ENCODE results near the gene RIPK4.

The RIPK4 gene

GRCh38 chr21:41754479-41754891 lies 12.4 kb downstream of the RIPK4 start:
- no peak for DNase-seq (ENCODE audit: low read depth in 2 of 3, low spot score in 2 of 3)

GRCh38 chr21:41753006-41753898 lies 13.6 kb downstream of the RIPK4 start:
- DNase-seq (ENCODE audit: low read depth in 2 of 3, low spot score in 2 of 3) = no peak

GRCh38 chr21:41752231-41752681 lies 14.6 kb downstream of the RIPK4 start:
- no peak for DNase-seq (ENCODE audit: low read depth in 2 of 3, low spot score in 2 of 3)

- no peak for DNase-seq (ENCODE audit: low read depth in 2 of 3, low spot score in 2 of 3)
These were observed 15.2 kb downstream of the RIPK4 start for GRCh38 chr21:41751611-41752011.

- no peak for DNase-seq (ENCODE audit: low read depth in 2 of 3, low spot score in 2 of 3)
These were observed 16.2 kb downstream of the RIPK4 start for GRCh38 chr21:41750532-41751151.

GRCh38 chr21:41750051-41750450 lies 16.8 kb downstream of the RIPK4 start:
- no peak for DNase-seq (ENCODE audit: low read depth in 2 of 3, low spot score in 2 of 3)

GRCh38 chr21:41749286-41749685 lies 17.6 kb downstream of the RIPK4 start:
- DNase-seq (ENCODE audit: low read depth in 2 of 3, low spot score in 2 of 3) = no peak

GRCh38 chr21:41747943-41748738 lies 18.7 kb downstream of the RIPK4 start:
- no peak for DNase-seq (ENCODE audit: low read depth in 2 of 3, low spot score in 2 of 3)

GRCh38 chr21:41746744-41747006 lies 20.2 kb downstream of the RIPK4 start:
- no peak for DNase-seq (ENCODE audit: low read depth in 2 of 3, low spot score in 2 of 3)

GRCh38 chr21:41745971-41746743 lies 20.7 kb downstream of the RIPK4 start:
- DNase-seq (ENCODE audit: low read depth in 2 of 3, low spot score in 2 of 3) = no peak

- no peak for DNase-seq (ENCODE audit: low read depth in 2 of 3, low spot score in 2 of 3)
These were observed 21.6 kb downstream of the RIPK4 start for GRCh38 chr21:41745026-41745820.

GRCh38 chr21:41744028-41744930 lies 22.6 kb downstream of the RIPK4 start:
- DNase-seq (ENCODE audit: low read depth in 2 of 3, low spot score in 2 of 3) = no peak

- DNase-seq (ENCODE audit: low read depth in 2 of 3, low spot score in 2 of 3) = no peak
These were observed 23.4 kb downstream of the RIPK4 start for GRCh38 chr21:41743321-41744027.

- no peak for DNase-seq (ENCODE audit: low read depth in 2 of 3, low spot score in 2 of 3)
These were observed 24.6 kb downstream of the RIPK4 start for GRCh38 chr21:41742073-41742875.

GRCh38 chr21:41741253-41742072 lies 25.4 kb downstream of the RIPK4 start:
- DNase-seq (ENCODE audit: low read depth in 2 of 3, low spot score in 2 of 3) = no peak

GRCh38 chr21:41740604-41741252 lies 26.1 kb downstream of the RIPK4 start:
- DNase-seq (ENCODE audit: low read depth in 2 of 3, low spot score in 2 of 3) = no peak

Data from activated CD8-positive, alpha-beta memory T cell treated with anti-CD3 and anti-CD28 coated beads for 48 hours (primary cell).